Uterus (tissue), 2 donors: ENCODE results near the gene DMXL2.

Source experiments
- POLR2A ChIP-seq, 2 donors: fragments of 450-650 bp; IDR thresholded peaks; one replicate each; pipeline ENCODE4 v1.6.1; 2016; ENCODE audit warnings: antibody characterized with exemption in 2 of 2, mild to moderate bottlenecking in 1 of 2, moderate library complexity in 1 of 2
- TF ChIP-seq, protein P1 (sequence below), 4 experiments: fragments of 200-600 bp in 2 of 4; fragments of 450-650 bp in 2 of 4; sonication (generic) in 2 of 4; IDR thresholded peaks; one replicate each; pipeline ENCODE4 v1.5.1; 2016 to 2019; ENCODE audit warnings: antibody characterized with exemption in 4 of 4, mild to moderate bottlenecking in 2 of 4, moderate library complexity in 1 of 4

DNA sequence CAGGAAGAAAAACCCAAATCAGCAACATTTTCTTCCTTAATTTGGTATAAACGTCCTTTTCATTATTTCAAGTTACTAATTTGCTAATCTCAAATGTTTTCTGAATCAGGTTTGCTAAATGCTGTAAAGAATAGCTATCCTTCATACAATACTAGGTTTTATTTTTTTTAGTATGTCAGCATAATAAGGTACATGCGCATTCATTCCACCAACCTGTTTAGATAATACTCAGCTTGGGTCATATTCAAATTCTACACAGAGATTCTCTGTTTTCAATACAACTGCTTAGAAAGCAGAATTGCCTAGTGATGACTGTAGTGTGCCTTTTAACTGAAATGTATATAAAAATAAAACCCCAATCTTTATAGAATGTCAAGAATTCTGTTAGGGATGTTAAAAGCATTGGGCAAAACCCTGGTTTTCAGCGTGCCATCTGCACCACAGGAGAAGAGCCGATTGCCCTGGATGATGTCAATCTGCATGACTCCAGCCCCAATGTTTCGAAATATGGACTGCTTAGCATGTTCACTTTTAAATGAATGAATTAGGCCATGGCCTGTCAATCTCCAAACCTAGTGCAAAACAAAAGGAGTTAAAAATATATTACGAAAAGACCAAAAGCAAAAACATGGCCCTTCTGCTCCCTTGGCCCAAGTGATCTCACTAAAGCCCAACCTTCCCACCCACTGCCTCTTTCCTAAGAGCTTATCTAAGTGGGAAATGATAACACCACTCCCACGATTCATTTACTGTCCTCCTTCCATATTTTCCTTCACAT, 173.8 kb downstream of the DMXL2 start:
- TF ChIP-seq, protein P1, sequence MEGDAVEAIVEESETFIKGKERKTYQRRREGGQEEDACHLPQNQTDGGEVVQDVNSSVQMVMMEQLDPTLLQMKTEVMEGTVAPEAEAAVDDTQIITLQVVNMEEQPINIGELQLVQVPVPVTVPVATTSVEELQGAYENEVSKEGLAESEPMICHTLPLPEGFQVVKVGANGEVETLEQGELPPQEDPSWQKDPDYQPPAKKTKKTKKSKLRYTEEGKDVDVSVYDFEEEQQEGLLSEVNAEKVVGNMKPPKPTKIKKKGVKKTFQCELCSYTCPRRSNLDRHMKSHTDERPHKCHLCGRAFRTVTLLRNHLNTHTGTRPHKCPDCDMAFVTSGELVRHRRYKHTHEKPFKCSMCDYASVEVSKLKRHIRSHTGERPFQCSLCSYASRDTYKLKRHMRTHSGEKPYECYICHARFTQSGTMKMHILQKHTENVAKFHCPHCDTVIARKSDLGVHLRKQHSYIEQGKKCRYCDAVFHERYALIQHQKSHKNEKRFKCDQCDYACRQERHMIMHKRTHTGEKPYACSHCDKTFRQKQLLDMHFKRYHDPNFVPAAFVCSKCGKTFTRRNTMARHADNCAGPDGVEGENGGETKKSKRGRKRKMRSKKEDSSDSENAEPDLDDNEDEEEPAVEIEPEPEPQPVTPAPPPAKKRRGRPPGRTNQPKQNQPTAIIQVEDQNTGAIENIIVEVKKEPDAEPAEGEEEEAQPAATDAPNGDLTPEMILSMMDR (IDR thresholded peaks at IDR 0.05): no peak
- TF ChIP-seq POLR2A (IDR thresholded peaks at IDR 0.05): no peak
